ENCODE data around the gene SPSB3.

Gene SPSB3

GRCh38 chr16:1763521-1764511, 18.6 kb downstream of the SPSB3 start:
- DNase-seq (ENCODE audit: low read depth) = no peak

GRCh38 chr16:1762879-1763520, 19.4 kb downstream of the SPSB3 start:
- DNase-seq (ENCODE audit: low read depth) = no peak

GRCh38 chr16:1762196-1762878, 20.0 kb downstream of the SPSB3 start:
- DNase-seq (ENCODE audit: low read depth) = no peak

GRCh38 chr16:1761751-1762150, 20.6 kb downstream of the SPSB3 start:
- DNase-seq (ENCODE audit: low read depth) = no peak

DNA sequence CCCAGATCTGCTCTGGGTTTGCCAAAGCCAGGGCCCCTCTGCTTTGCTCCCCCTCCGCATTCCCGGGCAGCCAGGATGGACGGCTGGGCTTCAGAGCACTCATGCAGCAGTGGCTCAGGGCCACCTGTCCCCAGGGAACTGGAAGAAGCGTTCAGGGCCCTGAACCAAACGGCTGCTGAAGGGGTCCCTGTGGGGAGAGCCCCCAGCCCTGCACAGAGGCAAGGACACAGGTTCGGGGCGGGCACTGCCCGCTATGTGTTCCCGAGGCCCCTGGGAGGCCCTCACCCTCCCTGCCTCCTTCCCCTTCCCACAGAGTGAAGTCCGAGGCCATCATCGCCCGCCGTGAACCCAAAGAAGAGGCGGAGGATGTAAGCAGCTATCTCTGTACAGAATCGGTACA, 21.5 kb downstream of the SPSB3 start:
- DNase-seq (ENCODE audit: low read depth) = no peak

GRCh38 chr16:1759511-1759910, 22.9 kb downstream of the SPSB3 start:
- no peak for DNase-seq (ENCODE audit: low read depth)

DNA sequence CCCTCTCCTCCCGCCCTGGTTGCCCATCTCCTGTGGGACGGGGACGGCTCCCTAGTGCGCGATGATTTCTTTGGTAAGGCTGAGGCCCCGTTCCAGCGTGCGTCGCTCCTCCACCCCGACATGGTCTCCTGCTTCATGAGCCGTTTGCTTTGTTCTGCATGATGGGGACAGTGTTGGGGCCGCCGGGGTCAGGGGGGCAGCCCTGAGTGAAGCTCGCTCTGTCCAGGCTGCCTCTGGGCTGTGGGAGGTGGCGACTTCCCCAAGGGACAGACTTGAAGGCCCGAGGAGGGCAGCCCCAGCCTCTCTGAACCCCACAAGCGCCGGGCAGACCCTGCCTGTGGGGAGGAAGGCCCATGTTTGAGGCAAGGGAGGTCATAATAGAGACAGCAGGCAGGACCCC, 23.4 kb downstream of the SPSB3 start:
- DNase-seq (ENCODE audit: low read depth) = no peak

DNA sequence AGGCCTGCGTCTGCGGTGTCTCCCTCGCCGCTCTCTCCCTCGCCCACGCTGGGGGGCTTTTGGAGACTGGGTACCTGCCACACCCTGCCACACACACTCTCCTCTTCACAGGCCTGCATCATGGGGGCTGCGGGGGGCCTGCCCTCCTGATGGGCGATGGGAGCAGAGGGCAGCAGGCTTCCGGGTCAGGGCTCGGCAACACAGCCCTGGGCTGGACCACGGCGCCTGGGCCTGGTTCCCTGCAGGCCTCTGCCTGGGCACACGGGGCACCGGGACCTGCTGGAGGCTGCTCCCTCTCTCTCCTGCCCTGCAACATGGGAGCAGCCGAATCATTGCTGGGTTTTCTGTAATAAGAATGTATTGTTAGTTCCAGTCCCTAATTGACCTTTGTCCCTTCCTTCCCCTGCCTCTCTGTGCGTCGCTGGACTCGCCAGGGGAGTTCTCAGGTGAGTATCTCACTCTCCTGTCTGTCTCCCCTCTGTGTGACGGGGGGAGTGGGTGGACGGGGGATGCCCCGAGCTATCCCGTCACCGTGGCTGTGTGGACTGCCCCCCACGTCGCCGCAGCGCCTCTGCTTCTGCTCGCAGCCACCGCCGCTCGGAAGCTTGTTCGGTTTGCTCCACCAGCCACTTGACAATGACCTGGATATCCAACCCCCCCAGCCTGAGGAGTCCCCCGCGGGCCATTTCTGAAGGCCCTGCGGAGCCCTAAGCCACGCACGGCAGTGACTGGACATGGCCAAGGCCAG, 24.5 kb downstream of the SPSB3 start:
- no peak for DNase-seq (ENCODE audit: low read depth)

DNA sequence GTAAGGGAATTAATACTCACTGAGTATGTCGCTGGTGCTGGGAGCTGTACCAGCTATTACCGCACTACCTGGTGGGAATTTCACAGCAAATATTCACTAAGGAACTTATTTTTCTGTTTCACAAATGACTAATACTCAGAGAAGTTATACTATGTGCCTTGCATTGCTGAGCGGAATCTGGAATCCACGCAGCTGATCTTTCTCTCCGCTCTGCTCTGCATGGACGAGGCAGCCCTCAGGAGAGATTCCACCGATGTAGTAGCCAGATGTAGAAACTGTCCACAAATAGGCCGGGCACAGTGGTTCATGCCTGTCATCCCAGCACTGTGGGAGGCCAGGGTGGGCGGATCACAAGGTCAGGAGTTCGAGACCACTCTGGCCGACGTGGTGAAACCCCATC, 28.2 kb downstream of the SPSB3 start:
- DNase-seq (ENCODE audit: low read depth) = no peak

DNA sequence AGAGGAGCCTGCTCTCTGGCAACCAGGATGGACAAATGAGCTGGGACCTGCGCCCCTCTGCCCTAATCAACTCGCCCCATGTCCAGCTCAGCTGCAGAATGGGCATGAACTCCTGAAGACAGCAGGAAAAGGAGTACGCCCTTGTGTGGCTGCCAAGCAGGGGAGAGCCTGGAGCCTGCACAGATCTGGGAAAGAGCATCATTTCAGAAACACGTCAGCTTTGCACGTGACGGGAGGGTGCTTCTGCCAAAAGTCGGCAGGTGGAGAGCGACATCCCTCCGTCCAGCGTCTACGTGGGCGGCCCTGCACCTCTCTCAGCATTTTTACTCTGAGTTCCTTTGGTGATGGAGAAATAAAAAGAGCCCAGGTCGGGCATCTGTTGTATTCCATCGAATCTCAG, 29.5 kb downstream of the SPSB3 start:
- DNase-seq (ENCODE audit: low read depth) = no peak

DNA sequence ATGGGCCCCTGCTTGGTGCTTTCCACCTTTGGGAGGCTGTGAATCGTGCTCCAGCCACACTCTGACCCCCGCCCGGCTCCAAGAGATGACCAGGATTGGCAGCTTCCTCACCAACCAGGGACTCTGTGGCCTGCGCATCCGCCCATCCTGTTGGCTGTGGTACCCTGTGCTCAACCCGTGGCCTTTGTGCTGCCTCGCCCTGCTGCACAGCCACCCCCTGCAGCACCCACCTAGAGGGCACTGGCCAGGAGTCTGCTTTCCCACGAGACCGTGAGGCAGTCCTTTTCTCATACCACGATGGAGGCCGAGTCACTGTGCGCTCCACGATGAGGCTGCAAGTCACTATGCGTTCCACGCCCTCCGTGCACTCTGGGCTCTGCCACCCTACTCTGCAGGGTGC, 30.4 kb downstream of the SPSB3 start:
- no peak for DNase-seq (ENCODE audit: low read depth)

DNA sequence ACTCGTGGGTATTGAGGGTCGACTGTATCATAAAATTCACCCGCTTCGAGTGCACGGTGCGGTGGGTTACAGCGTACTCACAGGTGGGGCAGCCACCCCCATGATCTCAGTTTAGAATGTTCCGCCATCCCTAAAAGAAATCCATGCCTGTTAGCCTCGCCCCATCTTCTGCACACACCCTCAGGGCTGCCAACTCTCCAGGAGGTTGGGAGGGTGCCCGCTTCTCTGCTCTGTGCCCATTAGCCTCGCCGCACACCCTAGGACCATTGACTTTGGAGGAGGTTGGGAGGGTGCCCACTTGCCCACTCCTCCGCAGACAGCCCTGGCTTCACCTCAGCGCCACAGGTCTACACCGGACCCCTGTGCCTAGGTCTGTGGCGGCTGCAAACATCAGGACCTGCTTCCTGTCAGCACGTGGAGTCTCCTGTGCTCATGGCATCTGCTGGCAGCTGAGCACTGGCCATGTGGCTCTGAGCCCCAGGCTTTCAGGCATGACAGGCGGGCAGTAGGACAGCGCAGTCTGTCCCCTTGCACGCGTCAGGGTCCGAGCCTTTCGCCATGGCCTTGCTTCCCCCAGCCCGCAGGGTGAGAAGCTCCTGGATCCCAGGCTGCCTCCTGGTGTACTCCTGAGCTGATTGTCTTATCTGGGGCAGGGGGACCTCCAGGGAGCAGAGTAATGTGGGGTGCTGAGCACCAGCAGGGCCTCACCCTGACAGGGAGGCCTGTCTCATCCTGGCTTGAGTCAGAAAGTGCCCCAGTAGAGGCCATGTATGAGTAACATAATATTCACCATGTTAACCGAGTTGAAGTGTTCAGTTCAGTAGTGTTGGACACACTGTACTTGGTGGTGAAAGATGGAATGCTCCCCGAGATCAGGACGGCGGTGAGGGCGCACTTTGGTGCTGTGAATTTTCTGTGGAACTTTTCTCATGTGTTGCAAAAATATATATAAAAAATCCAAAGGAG, 32.9 kb downstream of the SPSB3 start:
- no peak for DNase-seq (ENCODE audit: low read depth)

GRCh38 chr16:1747934-1748333, 34.4 kb downstream of the SPSB3 start:
- no peak for DNase-seq (ENCODE audit: low read depth)

- DNase-seq (ENCODE audit: low read depth) = no peak
Observed at GRCh38 chr16:1746693-1747195, 35.6 kb downstream of the SPSB3 start.

DNA sequence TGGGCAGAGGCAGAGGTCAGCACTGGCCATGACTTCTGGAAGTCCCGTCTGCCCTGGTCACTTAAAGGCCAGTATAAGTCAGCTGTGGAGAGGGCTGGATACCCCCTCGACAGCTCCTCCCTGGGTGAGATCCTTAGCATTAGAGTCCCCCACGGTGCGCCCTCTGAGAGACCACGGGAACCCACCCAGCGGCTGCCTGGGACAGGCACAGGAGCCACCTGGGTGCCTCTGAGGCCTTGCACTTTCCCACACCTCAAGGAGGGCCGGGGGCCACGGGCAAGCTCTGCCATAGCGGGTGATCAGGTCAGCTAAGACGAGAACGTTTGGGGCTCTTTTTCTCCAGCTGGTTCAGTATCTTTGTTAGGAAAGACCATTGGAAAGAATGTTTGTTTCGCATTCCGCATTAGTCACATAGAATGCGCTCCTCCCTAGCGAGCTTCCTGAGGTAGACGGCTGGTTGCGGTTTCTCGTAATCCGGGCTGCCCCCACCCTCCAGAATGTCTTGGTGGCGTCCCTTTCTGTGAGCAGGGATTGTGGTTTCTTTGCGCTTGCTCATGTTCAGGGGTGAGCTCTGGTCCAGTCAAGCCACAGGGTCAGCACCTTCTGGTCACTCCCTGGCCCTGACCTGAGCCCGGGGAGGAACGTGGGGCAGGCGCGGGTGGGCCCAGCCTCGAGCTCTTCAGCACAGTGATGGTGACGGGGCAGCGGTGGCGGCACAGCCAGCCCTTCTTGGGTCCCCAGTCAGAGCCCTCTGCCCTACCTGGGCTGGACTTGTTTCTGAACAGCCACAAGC, 36.3 kb downstream of the SPSB3 start:
- no peak for DNase-seq (ENCODE audit: low read depth)

DNA sequence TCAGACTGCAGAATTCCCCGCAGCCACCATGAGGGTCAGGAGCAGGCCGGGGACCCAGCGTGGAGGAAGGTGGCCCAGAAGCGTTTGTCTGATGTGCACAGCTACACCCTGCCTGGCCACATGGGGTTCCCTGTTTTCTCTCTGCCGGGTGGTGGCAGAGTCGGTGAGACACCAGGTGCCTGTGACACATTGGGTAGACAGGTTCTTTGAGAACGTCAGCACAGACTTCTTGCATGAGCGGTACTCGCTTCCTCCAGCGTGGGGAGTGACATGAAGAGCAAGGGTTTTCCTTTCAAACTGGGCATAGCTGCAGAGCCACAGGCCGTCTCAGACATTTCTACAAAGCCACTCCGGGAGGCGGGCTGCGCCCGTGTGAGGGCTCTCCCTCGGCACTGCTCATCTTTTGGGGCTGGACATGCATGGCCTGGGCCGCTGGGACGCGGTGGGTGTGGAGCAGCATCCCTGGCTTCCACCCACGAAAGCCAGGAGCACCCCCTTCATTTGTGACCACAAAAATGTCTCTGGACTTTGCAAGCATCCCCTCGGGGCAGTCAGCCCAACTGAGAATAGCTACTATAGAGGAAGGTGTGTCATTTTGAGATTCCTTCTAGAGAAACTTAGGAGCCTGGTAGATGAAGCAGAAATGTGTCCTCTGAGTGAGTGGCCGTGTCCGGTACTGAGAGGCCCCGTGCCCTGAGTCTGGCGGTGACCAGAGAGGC, 37.0 kb downstream of the SPSB3 start:
- DNase-seq (ENCODE audit: low read depth) = no peak

DNA sequence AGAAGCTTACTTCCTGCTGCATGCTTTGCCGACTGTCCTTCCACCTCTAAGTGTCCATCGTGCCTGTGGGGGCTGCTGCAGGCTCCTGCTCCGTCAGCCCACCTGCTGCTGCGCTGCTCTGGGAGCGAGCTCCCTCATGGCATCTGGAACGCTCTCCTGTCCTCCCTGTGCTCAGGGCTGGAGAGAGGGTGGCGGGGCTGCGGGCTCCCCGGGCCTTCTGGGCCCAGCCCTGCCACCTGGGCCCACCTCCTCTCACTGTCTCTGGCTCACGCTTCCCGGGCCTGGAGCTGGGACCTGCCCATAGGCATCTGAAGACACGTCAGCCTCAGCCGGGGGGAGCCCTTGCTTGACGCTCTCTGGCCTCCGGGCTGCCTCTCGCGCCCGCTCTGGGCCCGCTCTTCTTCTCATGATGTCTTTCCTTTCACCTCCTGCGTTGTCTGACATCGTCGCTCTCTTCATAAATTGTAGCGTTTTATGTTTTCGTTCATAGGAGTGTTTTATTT, 38.0 kb downstream of the SPSB3 start:
- no peak for DNase-seq (ENCODE audit: low read depth)

DNA sequence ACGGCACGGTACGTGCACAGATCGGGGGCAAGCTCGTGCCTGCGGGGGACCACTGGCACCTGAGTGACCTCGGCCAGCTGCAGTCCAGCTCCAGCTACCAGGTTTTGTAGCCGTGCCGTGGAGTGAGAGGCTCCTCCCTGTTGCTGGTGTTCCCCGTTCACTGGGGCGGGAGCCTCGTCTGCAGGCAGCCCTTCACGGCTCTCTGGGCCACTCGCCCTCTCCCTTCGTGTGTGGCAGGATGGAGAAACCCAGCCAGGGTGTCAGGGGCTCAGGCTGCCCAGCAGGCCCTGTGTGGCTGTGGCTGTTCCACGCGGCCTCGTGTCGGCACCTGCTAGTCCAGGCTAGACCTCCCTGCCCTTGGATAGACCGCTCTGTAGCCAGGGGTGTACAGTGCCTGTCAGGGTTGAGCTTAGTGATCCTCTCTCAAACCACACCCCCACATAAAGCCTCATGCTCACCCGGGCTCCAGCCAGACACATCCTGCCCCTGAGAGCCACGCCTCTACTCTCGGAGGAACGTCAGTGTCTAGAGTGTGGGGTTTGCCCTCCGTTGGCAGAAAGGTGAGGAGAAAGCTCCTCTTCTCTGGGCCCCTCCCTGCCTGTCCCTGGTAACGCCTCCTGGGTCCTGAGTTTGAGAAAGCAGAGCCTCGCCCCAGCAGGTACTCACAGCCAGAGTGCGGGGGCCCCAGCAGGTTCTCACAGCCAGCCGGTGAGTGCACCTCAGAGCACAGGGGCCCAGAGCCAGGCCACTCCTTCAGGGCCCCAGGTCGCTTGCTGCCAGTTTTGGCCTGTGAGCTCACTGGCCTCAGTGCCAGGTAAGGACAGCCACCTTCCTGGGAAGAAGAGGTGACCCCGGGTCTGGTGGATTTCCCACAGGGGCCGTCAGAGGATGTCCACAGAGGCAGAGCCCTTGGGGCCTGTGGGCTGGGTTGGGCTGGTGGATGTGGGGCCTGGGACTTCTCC, 38.7 kb downstream of the SPSB3 start:
- DNase-seq (ENCODE audit: low read depth) = no peak
